GM12874 (cell line): ENCODE results near the gene PODXL2.

Experiments
- TF ChIP-seq, protein P1 (sequence below): IDR thresholded peaks from 2 replicates; pipeline ENCODE4 v1.5.1; 2011; ENCODE audit warnings: low read depth, mild to moderate bottlenecking, control low read depth, low read length, moderate library complexity; ENCODE audit not compliant: insufficient read depth

Gene PODXL2

DNA sequence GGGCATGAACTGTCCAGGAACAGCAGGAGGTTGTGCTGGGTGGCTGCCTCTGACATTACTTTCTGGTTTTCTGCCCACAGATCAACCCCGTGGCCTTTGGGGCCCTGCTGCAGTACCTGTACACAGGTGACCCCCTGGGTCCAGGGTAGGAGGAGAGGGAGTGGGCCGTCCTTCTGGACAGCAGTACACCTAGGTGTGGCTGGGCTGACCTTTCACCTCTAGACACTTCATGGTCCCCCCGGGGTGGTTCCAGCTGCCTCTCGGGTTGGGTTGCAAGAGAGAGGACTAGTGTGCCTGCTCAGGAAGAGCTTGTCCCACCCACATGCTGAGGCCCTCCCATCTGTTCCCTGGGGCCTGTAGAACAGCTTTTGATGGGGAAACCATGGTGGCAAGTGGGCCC lies 47.5 kb downstream of the PODXL2 start:
- TF ChIP-seq, protein P1, sequence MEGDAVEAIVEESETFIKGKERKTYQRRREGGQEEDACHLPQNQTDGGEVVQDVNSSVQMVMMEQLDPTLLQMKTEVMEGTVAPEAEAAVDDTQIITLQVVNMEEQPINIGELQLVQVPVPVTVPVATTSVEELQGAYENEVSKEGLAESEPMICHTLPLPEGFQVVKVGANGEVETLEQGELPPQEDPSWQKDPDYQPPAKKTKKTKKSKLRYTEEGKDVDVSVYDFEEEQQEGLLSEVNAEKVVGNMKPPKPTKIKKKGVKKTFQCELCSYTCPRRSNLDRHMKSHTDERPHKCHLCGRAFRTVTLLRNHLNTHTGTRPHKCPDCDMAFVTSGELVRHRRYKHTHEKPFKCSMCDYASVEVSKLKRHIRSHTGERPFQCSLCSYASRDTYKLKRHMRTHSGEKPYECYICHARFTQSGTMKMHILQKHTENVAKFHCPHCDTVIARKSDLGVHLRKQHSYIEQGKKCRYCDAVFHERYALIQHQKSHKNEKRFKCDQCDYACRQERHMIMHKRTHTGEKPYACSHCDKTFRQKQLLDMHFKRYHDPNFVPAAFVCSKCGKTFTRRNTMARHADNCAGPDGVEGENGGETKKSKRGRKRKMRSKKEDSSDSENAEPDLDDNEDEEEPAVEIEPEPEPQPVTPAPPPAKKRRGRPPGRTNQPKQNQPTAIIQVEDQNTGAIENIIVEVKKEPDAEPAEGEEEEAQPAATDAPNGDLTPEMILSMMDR: no peak

DNA sequence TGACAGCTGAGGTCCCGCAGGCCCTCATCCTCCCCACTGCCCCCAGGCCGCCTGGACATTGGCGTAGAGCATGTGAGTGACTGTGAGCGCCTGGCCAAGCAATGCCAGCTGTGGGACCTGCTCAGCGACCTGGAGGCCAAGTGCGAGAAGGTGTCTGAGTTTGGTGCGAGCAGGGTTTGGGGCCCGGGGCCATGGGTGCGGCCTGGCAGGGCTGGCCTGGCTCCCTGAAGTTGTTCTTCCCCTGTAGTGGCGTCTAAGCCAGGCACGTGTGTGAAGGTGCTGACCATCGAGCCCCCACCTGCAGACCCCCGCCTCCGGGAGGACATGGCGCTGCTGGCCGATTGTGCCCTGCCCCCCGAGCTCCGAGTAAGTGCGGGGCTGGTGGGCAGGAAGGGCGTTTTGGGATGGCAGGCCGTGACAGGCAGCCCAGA lies 48.0 kb downstream of the PODXL2 start:
- TF ChIP-seq, protein P1: no peak

DNA sequence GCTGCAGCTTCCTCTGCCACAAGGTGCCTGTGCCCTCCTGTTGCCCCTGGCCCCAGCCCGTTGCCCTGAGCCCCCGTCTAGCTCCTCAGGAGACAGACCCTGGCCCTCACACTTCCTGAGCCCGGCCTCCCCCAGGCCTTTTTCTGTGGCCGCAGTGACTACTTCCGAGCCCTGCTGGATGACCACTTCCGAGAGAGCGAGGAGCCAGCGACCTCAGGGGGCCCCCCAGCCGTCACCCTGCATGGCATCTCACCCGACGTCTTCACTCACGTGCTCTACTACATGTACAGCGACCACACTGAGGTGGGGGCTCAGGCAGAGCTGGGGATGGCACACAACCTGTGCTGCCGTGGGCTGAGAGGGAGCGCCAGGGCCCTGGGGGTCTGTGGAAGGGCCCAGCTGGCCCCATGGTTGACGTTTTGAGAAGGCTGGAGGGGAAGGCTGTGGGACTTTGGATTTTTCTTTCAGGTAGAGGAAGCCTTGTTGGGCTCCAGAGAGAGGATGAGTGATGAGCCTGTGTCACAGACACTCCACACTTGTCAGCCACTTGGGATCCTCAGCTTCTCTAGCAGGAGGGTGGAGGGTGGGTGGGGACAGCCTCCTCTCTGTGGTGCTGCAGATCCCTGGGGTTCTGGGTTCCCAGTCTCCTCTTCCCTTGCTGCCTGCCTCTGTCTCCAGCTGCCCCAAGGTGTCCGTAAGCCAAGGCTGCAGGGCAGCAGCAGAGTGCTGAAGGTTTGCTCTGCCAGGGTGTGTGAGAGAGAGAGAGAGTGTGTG lies 48.7 kb downstream of the PODXL2 start:
- TF ChIP-seq, protein P1: no peak

DNA sequence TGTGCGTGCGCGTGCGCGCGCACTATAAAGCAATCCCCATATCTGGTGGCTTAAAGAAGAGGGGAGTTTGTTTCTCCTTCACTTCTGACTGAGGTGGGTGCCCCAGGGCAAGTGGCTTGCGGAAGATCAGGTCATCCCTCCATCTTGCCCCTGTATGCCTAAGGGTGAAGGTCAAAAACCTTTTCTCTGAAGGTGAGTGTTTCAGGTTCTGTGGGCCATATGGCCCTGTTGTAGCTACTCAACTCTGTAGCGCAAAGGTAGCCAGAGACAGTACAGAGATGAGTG lies 49.3 kb downstream of the PODXL2 start:
- TF ChIP-seq, protein P1: no peak

DNA sequence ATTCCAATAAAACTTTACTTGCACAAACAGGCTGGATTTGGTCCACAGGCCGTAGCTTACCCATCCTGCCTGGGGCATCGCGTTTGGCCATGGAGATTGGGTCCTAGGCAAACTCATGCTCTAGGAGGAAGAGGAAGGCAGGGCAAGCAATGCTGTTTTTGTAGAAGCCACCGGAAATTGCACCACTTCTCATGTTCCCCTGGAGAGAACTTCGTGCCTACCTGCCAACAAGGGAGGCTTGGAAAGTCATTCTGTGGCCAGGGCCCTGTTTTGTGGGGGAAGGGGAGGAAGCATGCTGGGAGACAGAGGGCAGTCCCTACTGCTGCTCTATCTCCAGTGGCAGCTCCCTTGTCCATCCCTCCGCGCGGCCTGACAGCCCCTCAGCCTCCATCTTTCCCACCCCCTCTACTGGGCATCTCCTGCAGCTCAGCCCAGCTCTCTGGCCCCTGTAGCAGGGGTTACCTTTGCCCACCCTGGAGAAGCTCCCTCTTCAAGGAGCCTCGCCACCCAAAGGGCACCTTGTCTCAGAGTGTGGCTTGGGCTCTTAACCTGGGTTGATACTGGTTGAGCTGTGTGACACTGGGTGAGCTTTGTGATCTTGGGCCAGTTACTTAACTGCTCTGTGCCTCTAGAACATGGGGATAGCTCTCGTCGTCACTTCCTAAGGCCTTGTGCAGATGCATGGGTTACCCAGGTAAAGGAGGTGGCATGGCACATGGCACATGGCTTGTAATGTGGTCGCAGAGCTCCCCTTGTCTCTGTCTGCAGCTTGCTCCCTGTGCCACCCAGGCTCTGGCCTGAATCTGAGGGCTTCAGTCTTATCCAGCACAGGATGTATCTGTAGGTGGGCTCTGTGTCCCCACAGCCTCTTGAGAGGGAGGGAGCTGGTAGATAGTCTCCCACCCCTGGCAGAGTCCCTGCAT lies 49.9 kb downstream of the PODXL2 start:
- TF ChIP-seq, protein P1: no peak

DNA sequence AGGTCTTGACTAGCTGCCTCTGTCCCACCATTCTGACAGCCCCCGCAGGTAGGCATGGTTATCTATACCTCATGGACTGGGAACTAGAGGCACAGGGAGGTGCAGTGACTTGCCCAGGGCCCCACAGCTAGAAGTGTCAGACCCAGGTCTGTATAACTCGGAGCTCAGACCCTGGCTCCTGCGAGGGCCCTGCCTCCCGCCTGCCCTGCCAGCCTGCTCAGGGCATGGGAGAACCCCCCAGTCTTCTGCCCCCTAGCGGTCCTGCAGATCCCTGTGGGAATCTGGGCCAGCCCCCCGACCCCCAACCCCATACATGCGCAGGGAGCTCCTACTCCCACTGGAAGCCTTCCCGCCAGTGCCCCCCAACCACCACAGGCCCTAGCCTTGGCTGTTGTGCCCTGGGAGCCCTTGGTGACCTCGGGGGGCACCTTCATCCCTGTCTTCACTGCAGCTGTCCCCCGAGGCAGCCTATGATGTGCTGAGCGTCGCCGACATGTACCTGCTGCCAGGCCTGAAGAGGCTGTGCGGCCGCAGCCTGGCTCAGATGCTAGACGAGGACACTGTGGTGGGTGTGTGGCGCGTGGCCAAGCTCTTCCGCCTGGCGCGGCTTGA lies 50.7 kb downstream of the PODXL2 start:
- TF ChIP-seq, protein P1: no peak

DNA sequence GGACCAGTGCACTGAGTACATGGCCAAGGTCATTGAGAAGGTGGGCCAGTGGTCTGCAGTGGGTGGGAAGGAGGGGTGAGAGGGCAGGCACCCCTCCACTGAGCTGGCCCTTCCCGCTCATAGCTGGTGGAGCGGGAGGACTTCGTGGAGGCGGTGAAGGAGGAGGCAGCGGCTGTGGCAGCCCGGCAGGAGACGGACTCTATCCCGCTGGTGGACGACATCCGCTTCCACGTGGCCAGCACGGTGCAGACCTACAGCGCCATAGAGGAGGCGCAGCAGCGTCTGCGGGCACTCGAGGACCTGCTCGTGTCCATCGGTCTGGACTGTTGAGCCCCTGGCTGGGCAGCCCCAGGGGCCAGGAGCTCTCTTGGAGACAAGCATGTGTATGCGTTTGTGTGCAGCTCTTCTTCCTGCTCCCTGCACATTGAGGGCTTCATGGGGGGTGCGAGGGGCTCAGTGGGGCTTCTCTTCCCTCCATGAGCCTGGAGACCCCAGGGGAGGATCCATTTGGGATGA lies 51.2 kb downstream of the PODXL2 start:
- TF ChIP-seq, protein P1: no peak
